Lung (tissue), 12 donors: Measurements from ENCODE around the gene TMEM259. TPM values are rescaled to one million over a fixed set of nuclear protein-coding genes. Genes with fewer than 3 reads are reported as not detected.

Experiments used
- ATAC-seq: fragments of 200-7000 bp; cut with Tn5 transposase; one replicate; pipeline ENCODE4 v1.9.1; 2020; ENCODE audit warnings: moderate number of reproducible peaks; ENCODE audit not compliant: insufficient read depth, low FRiP score
- DNase-seq, 3 donors: peaks; one replicate each; pipeline ENCODE4 v3.0.0-alpha.2; 2013 to 2017
- H3K27ac ChIP-seq, 2 donors: one replicate each; pipeline ENCODE4 v1.5.1; 2013; ENCODE audit warnings: mild to moderate bottlenecking in 2 of 2, moderate library complexity in 2 of 2, control low read depth in 1 of 2, inconsistent platforms in 1 of 2, low read depth in 1 of 2, low read length in 1 of 2
- H3K27me3 ChIP-seq, 3 donors: one replicate each; pipeline ENCODE4 v1.5.1; 2013; ENCODE audit warnings: low read length in 2 of 3; ENCODE audit not compliant: control insufficient read depth in 3 of 3, insufficient read depth in 3 of 3
- H3K36me3 ChIP-seq, 4 donors: one replicate each; pipeline ENCODE4 v1.5.1; 2013; ENCODE audit warnings: low read length in 4 of 4, mild to moderate bottlenecking in 1 of 4, moderate library complexity in 1 of 4; ENCODE audit not compliant: control insufficient read depth in 4 of 4, insufficient read depth in 4 of 4
- H3K4me1 ChIP-seq, 5 donors: one replicate each; pipeline ENCODE4 v1.5.1; 2013; ENCODE audit warnings: low read length in 5 of 5, mild to moderate bottlenecking in 2 of 5, moderate library complexity in 1 of 5; ENCODE audit not compliant: control insufficient read depth in 5 of 5, insufficient read depth in 5 of 5
- H3K4me3 ChIP-seq: one replicate; pipeline ENCODE4 v1.5.1; 2013; ENCODE audit warnings: mild to moderate bottlenecking, control low read depth, moderate library complexity
- H3K9ac ChIP-seq, 2 donors: one replicate each; pipeline ENCODE4 v1.5.1; 2013; ENCODE audit warnings: low read length in 2 of 2, control low read depth in 1 of 2; ENCODE audit not compliant: insufficient read depth in 1 of 2
- H3K9me3 ChIP-seq, 4 donors: one replicate each; pipeline ENCODE4 v1.5.1; 2013; ENCODE audit warnings: low read length in 3 of 4, mild to moderate bottlenecking in 1 of 4, moderate library complexity in 1 of 4; ENCODE audit not compliant: control insufficient read depth in 4 of 4, insufficient read depth in 3 of 4
- CTCF ChIP-seq: IDR thresholded peaks from 2 replicates; pipeline ENCODE4 v1.5.1; 2012; ENCODE audit warnings: mild to moderate bottlenecking; ENCODE audit errors: control extremely low read depth, extremely low read depth
- WGBS, 2 donors: extraction: QIAGEN DNeasy Blood & Tissue Kit; methylation state at CpG; one replicate each; pipeline ENCODE4 v1.1.7; 2013; 5-methylcytosine and 5-hydroxymethylcytosine counted together
- polyA plus RNA-seq, 2 donors: library from polyadenylated mRNA; stranded (reverse); fragments of 200-250 nt; gene quantifications; one replicate each; pipeline ENCODE4 v1.2.1, GENCODE V29; 2013
- total RNA-seq, 2 donors: library from RNA; depleted of rRNA in 1 of 2; stranded (reverse); fragments of >200 nt in 1 of 2; gene quantifications; one replicate each; pipeline ENCODE4 v1.2.1, GENCODE V29; 2014 to 2021
- donor health status: control.
- donor health status: control.
- donor health status: Bipolar disorder and iron deficiency.
- donor health status: healthy.
- donor health status: DM: yes; HTN: yes; CAD: no.

The TMEM259 gene
- total and polyA plus RNA-seq, 4 donors: 61.1 to 262 (median 195) TPM

- no peak overlapping the region for H3K27ac ChIP-seq
- H3K27me3 ChIP-seq: no peaks in the 10 kb centered on the region
- ATAC-seq (no peak), DNase-seq (no peak)
- H3K36me3 ChIP-seq: peaks cover 3 to 64% (median 18%) of the 10 kb centered on the region in 4 donors
- 94 to 97% methylated on average over 47 to 49 of the region's 49 CpGs for WGBS, 2 donors
- no peak for TF ChIP-seq CTCF
- H3K9me3 ChIP-seq: no peaks in the 10 kb centered on the region
- H3K9ac ChIP-seq: no peak overlapping the region
- H3K4me1 ChIP-seq: peaks cover 3 to 53% (median 12%) of the 10 kb centered on the region in 5 donors
- H3K4me3 ChIP-seq: no peak overlapping the region
These were observed 6.5 kb downstream of the TMEM259 start for GRCh38 chr19:1014161-1015060.

GRCh38 chr19:1013218-1013617 lies 7.7 kb downstream of the TMEM259 start:
- peaks cover 3 to 70% (median 18%) of the 10 kb centered on the region in 4 donors for H3K36me3 ChIP-seq
- no peak for TF ChIP-seq CTCF

GRCh38 chr19:1012334-1012733 lies 8.6 kb downstream of the TMEM259 start:
- H3K36me3 ChIP-seq: peaks cover 3 to 70% (median 18%) of the 10 kb centered on the region in 4 donors
- WGBS, 2 donors: 95 to 96% methylated on average over 17 to 18 of the region's 18 CpGs
- no peak for TF ChIP-seq CTCF
- peaks cover 0 to 2% (median 0%) of the 10 kb centered on the region in 4 donors for H3K9me3 ChIP-seq
- no peak overlapping the region for H3K27ac ChIP-seq
- peaks cover 0 to 45% (median 11%) of the 10 kb centered on the region in 5 donors for H3K4me1 ChIP-seq
- ATAC-seq: no peak
- no peak for DNase-seq
- H3K27me3 ChIP-seq: no peaks in the 10 kb centered on the region
- H3K4me3 ChIP-seq: no peak overlapping the region
- no peak overlapping the region for H3K9ac ChIP-seq

More at GRCh38 chr19:1013218-1013617, 7.7 kb downstream of the TMEM259 start:
- H3K27ac ChIP-seq: no peak overlapping the region
- 96 to 97% methylated on average over 10 of the region's 10 CpGs for WGBS, 2 donors
- no peak for ATAC-seq
- H3K4me3 ChIP-seq: no peak overlapping the region
- no peaks in the 10 kb centered on the region for H3K27me3 ChIP-seq
- H3K9me3 ChIP-seq: peaks cover 0 to 2% (median 0%) of the 10 kb centered on the region in 4 donors
- no peak overlapping the region for H3K9ac ChIP-seq
- no peak for DNase-seq
- H3K4me1 ChIP-seq: peaks cover 0 to 54% (median 15%) of the 10 kb centered on the region in 5 donors
